Tibial artery (tissue), 4 donors: Measurements from ENCODE around the gene SBK2.
"Not testable (repeated sequence)": the region's sequence is repeated elsewhere in the genome, so short reads cannot be mapped to it uniquely, and the experiment has no call there.

ENCODE experiments used
- DNase-seq, 2 donors: peaks; one replicate each; pipeline ENCODE4 v3.0.0-alpha.2; 2019
- H3K27ac ChIP-seq, 2 donors: fragments of 200-600 bp; sonication (generic) in 1 of 2; 1 replicate in 1 of 2; 2 replicates in 1 of 2; pipeline ENCODE4 v1.5.1; 2018 to 2019; ENCODE audit warnings: mild to moderate bottlenecking in 1 of 2
- H3K27me3 ChIP-seq, 2 donors: fragments of 200-600 bp; sonication (generic) in 1 of 2; one replicate each; pipeline versions ENCODE4 v1.5.1 to v1.6.0; 2016 to 2019
- H3K36me3 ChIP-seq, 3 donors: fragments of 200-600 bp; sonication (generic) in 2 of 3; one replicate each; pipeline ENCODE4 v1.5.1; 2016 to 2019; ENCODE audit warnings: mild to moderate bottlenecking in 2 of 3
- H3K4me1 ChIP-seq, 4 donors: fragments of 200-600 bp; sonication (generic) in 2 of 4; 1 replicate in 3 of 4; 2 replicates in 1 of 4; pipeline ENCODE4 v1.5.1; 2016 to 2019
- H3K4me3 ChIP-seq, 2 donors: fragments of 200-600 bp; sonication (generic) in 1 of 2; 1 replicate in 1 of 2; 2 replicates in 1 of 2; pipeline ENCODE4 v1.5.1; 2018 to 2019; ENCODE audit warnings: mild to moderate bottlenecking in 2 of 2
- H3K9me3 ChIP-seq, 3 donors: fragments of 200-600 bp; sonication (generic) in 1 of 3; one replicate each; pipeline ENCODE4 v1.5.1; 2016 to 2019
- intact Hi-C: fragments of 100-400 bp; cut with DNase I; formaldehyde crosslinking; loops from one replicate; pipeline ENCODE4 v1.15.0; 2023; ENCODE audit warnings: low total_unique reads
- TF ChIP-seq, protein P1 (sequence below), 2 experiments: fragments of 200-600 bp in 1 of 2; fragments of 450-650 bp in 1 of 2; IDR thresholded peaks; one replicate each; pipeline ENCODE4 v1.5.1; 2017 to 2019; ENCODE audit warnings: antibody characterized with exemption in 2 of 2, mild to moderate bottlenecking in 1 of 2, moderate library complexity in 1 of 2

SBK2 gene

DNA sequence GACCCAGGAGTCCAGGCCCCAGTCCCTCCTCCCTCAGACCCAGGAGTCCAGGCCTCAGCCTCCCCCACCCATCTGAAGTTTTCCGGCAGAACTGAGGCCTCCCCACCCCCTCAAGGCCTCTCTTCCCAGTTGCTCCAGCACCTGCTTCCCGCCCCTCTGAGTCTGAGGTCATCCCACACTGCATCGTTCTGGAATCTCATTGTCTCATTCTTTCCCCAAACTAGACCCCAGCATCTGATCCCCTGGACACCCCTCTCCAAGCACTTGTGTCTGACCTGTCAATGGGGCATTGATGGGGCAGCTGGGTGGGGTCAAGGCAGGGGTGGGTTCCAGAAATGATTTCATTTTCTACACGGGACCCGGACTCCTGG, 793 bp upstream of the SBK2 start:
- Histone ChIP-seq H3K27me3 (peaks cover 0 to 39% of the 10 kb centered on the region in 2 donors), H3K4me1 (no peaks in the 10 kb centered on the region), H3K9me3 (no peaks in the 10 kb centered on the region), H3K36me3 (no peaks in the 10 kb centered on the region), H3K27ac (no peak overlapping the region), H3K4me3 (no peak overlapping the region)
- DNase-seq, result no peak
- TF ChIP-seq, protein P1, sequence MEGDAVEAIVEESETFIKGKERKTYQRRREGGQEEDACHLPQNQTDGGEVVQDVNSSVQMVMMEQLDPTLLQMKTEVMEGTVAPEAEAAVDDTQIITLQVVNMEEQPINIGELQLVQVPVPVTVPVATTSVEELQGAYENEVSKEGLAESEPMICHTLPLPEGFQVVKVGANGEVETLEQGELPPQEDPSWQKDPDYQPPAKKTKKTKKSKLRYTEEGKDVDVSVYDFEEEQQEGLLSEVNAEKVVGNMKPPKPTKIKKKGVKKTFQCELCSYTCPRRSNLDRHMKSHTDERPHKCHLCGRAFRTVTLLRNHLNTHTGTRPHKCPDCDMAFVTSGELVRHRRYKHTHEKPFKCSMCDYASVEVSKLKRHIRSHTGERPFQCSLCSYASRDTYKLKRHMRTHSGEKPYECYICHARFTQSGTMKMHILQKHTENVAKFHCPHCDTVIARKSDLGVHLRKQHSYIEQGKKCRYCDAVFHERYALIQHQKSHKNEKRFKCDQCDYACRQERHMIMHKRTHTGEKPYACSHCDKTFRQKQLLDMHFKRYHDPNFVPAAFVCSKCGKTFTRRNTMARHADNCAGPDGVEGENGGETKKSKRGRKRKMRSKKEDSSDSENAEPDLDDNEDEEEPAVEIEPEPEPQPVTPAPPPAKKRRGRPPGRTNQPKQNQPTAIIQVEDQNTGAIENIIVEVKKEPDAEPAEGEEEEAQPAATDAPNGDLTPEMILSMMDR (IDR thresholded peaks at IDR 0.05), result no peak
- intact Hi-C loops, result no loop called here

DNA sequence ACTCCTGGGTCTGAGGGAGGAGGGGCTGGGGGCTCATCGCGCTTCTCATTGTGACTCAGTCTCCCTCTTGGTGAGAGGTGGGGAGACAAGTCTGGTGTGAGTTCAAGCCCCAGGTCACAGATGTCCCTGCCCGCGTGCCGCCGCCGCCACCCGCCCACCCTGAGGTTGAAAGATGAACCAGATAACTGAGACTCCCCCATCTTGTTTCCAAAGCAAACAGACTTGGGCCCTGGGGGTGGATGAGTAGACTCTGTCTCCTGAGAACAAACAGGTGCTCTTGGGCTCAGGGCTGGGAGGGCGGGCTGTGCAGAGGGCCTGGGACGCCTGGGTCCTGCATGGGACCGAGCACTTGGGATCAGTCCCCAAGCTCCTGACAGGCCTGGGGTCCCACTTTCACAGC, 567 bp downstream of the SBK2 start:
- Histone ChIP-seq H3K27me3 (peaks cover 0 to 39% of the 10 kb centered on the region in 2 donors), H3K36me3 (no peaks in the 10 kb centered on the region), H3K4me3 (no peak overlapping the region), H3K4me1 (no peaks in the 10 kb centered on the region), H3K27ac (no peak overlapping the region), H3K9me3 (no peaks in the 10 kb centered on the region)
- intact Hi-C loops, result no loop called here
- DNase-seq, result no peak
- TF ChIP-seq, protein P1 (IDR thresholded peaks at IDR 0.05), result no peak

DNA sequence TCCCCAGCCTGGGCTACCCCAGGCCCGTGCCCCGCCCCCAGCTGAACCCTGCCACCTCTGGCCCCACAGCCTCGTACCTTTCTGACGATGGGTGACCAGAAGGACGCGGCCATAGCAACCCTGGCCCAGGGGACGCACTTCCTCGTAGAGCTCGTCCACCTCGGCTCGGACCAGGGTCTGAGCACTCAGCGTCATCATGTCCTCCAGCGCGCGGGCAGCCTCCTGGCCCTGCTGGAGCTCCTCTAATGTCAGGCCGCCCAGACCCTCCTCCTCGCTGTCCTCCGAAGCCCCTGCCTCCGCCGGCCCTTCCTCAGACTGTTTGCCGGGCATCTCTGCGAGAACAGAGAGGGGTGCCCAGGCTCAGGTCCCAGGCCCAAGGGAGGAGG, 975 bp downstream of the SBK2 start:
- peaks cover 0 to 39% of the 10 kb centered on the region in 2 donors for H3K27me3 ChIP-seq
- H3K4me3 ChIP-seq, result no peak overlapping the region
- H3K36me3 ChIP-seq, result no peaks in the 10 kb centered on the region
- intact Hi-C loops, result no loop called here
- TF ChIP-seq, protein P1 (IDR thresholded peaks at IDR 0.05), result no peak
- H3K4me1 ChIP-seq, result no peaks in the 10 kb centered on the region
- no peak for DNase-seq
- no peak overlapping the region for H3K27ac ChIP-seq
- no peaks in the 10 kb centered on the region for H3K9me3 ChIP-seq

DNA sequence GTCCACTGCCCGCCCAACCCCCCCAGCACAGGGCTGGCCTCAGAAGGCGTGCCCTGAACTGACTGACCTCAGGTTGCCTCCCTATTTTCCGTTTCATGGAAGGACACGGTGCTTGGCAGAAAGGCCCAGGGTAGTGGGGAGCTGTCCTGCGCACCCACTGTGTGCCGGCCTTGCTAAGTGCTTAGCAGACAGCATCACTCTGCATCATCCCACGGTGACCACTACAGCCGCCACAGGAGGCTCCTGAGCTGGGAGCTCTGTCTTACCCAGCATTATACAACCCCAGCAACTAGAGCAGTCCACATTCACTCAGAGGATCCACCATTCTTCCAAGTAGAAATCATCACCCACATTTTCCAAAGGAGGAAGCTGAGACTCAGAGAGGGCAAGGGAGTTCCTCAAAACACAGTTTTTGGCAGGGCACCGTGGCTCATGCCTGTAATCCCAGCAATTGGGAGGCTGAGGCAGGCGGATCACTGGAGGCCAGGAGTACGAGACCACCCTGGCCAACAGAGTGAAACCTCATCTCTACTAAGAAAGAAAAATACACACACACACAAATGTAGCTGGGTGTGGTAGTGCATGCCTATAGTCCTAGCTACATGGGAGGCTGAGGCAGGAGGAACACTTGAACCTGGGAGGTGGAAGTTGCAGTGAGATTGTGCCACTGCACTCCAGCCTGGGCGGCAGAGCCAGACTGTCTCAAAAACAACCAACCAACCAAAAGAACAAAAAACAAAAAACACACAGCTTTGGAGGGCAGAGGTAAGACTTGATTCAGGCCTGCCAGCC, 1.6 kb downstream of the SBK2 start:
- TF ChIP-seq, protein P1 (IDR thresholded peaks at IDR 0.05), result no peak

DNA sequence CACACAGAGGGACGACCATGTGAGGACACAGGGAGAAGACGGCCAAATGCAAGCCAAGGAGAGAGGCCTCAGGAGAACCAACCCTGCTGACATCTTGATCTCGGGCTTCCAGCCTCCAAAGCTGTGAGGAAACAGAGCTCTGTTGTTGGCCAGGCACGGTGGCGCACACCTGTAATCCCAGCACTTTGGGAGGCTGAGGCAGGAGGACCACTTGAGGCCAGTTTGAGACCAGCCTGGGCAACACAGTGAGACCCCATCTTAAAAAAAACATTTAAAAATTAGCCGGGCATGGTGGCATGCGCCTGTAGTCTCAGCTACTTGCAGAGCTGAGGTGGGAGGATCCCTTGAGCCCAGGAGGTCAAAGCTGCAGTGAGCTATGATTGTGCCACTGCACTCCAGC, 2.7 kb downstream of the SBK2 start:
- H3K36me3 ChIP-seq, H3K4me3 ChIP-seq, H3K9me3 ChIP-seq, DNase-seq, intact Hi-C loops, H3K4me1 ChIP-seq, H3K27ac ChIP-seq: not testable (repeated sequence)
- peaks cover 0 to 47% of the 10 kb centered on the region in 2 donors for H3K27me3 ChIP-seq

More for the DNA sequence above, 1.6 kb downstream of the SBK2 start:
- DNase-seq, result no peak
- Histone ChIP-seq H3K27me3 (peaks cover 0 to 37% of the 10 kb centered on the region in 2 donors), H3K4me1 (no peaks in the 10 kb centered on the region), H3K27ac (no peak overlapping the region), H3K36me3 (no peaks in the 10 kb centered on the region), H3K4me3 (no peak overlapping the region), H3K9me3 (no peaks in the 10 kb centered on the region)
- intact Hi-C loops, result no loop called here

DNA sequence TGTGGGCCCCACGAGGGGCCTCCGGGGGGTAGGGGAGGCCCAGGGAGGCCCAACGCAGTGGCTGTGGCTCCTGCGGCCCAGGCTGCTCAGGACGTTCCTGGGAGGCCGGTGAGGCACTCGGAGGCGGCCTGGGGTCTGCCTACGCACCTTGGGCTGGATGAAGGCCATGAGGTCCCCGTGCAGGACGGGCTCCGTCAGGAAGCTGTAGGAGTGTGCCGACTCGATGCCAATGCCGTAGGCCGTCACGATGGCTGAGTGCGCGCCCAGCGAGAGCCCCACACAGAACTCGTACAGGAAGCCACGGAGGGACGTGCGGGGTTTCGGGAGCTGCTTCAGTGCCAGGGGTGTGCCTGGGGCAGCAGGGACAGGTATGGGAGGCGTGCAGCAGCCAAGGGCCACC, 5.9 kb downstream of the SBK2 start:
- TF ChIP-seq, protein P1 (IDR thresholded peaks at IDR 0.05), result no peak
- H3K27me3 ChIP-seq, result peaks cover 0 to 41% of the 10 kb centered on the region in 2 donors
- no peaks in the 10 kb centered on the region for H3K36me3 ChIP-seq
- H3K4me3 ChIP-seq, result no peak overlapping the region
- no peak for DNase-seq
- H3K27ac ChIP-seq, result no peak overlapping the region
- intact Hi-C loops, result no loop called here
- peaks cover 0 to 3% (median 0%) of the 10 kb centered on the region in 4 donors for H3K4me1 ChIP-seq
- no peaks in the 10 kb centered on the region for H3K9me3 ChIP-seq
